ENCODE results near the gene FFAR3.

The FFAR3 gene

DNA sequence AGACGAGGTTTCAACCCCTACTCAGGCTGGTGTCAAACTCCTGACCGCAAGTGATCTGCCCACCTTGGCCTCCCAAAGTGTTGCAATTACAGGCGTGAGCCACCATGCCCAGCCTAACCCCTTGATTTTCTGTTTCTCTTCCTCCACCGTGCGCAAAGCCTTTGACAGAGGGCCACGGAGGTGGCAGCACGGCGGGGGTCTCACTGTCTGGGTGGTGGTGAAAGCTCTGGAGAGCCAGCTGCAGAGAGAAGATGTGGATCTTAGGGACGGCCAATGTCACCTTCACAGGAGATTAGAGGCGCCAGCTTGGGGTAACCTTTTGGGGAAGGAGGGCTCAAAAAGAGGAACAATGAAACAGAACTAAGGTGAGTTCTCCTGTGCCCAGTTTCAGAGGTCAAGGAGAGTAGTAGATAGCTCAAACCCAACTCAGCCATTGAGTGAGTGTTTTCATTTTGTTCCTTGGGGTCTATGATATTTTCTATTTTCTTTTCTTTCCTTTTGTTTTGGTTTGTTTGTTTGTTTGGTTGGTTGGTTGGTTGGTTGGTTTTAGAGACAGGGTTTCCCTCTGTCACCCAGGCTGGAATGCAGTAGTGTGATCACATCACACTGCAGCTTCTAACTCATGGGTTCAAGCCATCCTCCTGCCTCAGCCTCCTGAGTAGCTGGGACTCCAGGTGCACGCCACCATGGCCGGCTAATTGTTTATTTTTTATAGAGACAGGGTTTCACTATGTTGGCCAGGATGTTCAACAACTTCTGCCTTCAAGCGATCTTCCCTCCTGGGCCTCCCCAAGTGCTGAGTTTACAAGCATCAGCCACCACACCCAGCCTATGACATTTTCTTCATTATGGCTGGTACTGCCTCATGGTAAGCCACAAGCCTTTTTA, 50.3 kb downstream of the FFAR3 start:
- TF ChIP-seq, protein P1, sequence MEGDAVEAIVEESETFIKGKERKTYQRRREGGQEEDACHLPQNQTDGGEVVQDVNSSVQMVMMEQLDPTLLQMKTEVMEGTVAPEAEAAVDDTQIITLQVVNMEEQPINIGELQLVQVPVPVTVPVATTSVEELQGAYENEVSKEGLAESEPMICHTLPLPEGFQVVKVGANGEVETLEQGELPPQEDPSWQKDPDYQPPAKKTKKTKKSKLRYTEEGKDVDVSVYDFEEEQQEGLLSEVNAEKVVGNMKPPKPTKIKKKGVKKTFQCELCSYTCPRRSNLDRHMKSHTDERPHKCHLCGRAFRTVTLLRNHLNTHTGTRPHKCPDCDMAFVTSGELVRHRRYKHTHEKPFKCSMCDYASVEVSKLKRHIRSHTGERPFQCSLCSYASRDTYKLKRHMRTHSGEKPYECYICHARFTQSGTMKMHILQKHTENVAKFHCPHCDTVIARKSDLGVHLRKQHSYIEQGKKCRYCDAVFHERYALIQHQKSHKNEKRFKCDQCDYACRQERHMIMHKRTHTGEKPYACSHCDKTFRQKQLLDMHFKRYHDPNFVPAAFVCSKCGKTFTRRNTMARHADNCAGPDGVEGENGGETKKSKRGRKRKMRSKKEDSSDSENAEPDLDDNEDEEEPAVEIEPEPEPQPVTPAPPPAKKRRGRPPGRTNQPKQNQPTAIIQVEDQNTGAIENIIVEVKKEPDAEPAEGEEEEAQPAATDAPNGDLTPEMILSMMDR (IDR thresholded peaks at IDR 0.05; ENCODE audit: control insufficient read depth, insufficient read depth, low read depth, low read length, missing control alignments): no peak
- H3K4me3 ChIP-seq (ENCODE audit: control insufficient read depth, low read depth, low read length): no peak overlapping the region
- DNase-seq (ENCODE audit: low read depth): no peak

DNA sequence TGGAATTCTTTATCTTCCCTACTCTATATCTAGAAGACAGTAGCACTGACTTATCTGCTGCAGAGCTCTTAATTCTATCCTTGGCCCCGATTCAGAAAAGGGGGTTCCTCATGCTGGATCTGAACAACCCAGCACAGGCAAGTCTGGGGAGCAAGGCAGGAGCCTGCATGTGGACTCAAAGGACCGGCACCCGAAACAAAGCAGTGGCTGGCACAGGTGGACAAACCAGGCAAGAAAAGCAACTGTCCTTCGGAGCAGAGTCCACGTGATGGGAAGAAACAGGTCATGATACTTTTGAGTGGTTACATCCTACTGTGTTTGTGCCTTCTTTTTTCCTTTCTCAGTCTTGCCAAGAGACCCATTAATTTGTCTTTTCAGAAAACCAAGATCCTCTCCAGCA, 50.9 kb downstream of the FFAR3 start:
- no peak for DNase-seq (ENCODE audit: low read depth)
- TF ChIP-seq, protein P1 (IDR thresholded peaks at IDR 0.05; ENCODE audit: control insufficient read depth, insufficient read depth, low read depth, low read length, missing control alignments): no peak
- H3K4me3 ChIP-seq (ENCODE audit: control insufficient read depth, low read depth, low read length): no peak overlapping the region

Data from AG09309 (cell line).